Cardiac muscle cell (in vitro differentiated cells and primary cell): ENCODE data around the gene RHD. TPM values are rescaled to one million over a fixed set of nuclear protein-coding genes. Genes with fewer than 3 reads are reported as not detected.

Experiments used
- DNase-seq, 2 donors: peaks; one replicate each; pipeline versions ENCODE4 v3.0.0 to v3.0.0-alpha.2; 2010 to 2017; ENCODE audit warnings: low read depth in 1 of 2, low spot score in 1 of 2
- H3K27ac ChIP-seq: fragments of 200-600 bp; sonication (generic); 2 replicates; pipeline ENCODE4 v1.5.1; 2016
- H3K27me3 ChIP-seq: fragments of 200-600 bp; sonication (generic); 2 replicates; pipeline ENCODE4 v1.6.0; 2016; ENCODE audit warnings: control low read depth
- H3K36me3 ChIP-seq: fragments of 200-600 bp; sonication (generic); 2 replicates; pipeline ENCODE4 v1.5.1; 2016; ENCODE audit warnings: control low read depth
- H3K4me1 ChIP-seq: fragments of 200-600 bp; sonication (generic); 2 replicates; pipeline ENCODE4 v1.8.1; 2017; ENCODE audit warnings: low read depth, mild to moderate bottlenecking, mixed run types
- H3K4me3 ChIP-seq: fragments of 200-600 bp; sonication (generic); 2 replicates; pipeline ENCODE4 v1.5.1; 2016; ENCODE audit warnings: mild to moderate bottlenecking
- H3K9me3 ChIP-seq: fragments of 200-600 bp; sonication (generic); 2 replicates; pipeline ENCODE4 v1.5.1; 2017; ENCODE audit warnings: low read depth, mild to moderate bottlenecking, control low read depth
- polyA plus RNA-seq: library from polyadenylated mRNA; unstranded; fragments of >200 nt; fragmentation: Nextera tagmentation; extraction: Ambion mirVana; gene quantifications from 2 replicates; pipeline ENCODE4 v1.2.1, GENCODE V29; 2016
- total RNA-seq: library from RNA; depleted of rRNA; stranded (reverse); fragments of >200 nt; gene quantifications from 2 replicates; pipeline ENCODE4 v1.2.3, GENCODE V29; 2016
- TF ChIP-seq, protein P1 (sequence below): IDR thresholded peaks from 2 replicates; pipeline ENCODE4 v1.5.1; 2012; ENCODE audit warnings: low read depth, mild to moderate bottlenecking, low read length

The RHD gene
- total and polyA plus RNA-seq, 2 experiments from 2014 or later, result 1.1 TPM; not detected in 1

DNA sequence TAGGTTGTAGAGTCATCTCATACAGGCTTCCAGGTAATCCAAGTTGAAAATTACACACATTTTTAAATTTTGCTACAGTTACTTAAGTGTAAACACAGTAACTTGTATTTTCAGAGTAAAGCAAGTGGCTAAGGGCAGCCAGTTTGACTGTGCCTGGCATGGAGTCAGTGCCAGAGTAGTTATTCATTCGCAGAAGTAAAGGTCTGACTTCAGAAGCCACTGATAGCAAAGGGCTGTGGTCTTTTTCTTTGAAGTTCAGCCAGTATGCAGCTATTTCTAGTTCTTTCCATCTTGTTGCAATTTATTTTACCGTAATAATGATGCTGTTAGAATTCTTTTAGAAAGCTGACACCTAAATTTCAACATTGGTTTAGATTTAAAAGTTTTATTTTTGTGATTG lies 75.2 kb downstream of the RHD start:
- Histone ChIP-seq H3K9me3 (no peaks in the 10 kb centered on the region), H3K27ac (no peak overlapping the region), H3K36me3 (peaks cover 29% of the 10 kb centered on the region), H3K4me3 (no peak overlapping the region), H3K4me1 (no peaks in the 10 kb centered on the region), H3K27me3 (no peaks in the 10 kb centered on the region)
- no peak for DNase-seq
- TF ChIP-seq, protein P1, sequence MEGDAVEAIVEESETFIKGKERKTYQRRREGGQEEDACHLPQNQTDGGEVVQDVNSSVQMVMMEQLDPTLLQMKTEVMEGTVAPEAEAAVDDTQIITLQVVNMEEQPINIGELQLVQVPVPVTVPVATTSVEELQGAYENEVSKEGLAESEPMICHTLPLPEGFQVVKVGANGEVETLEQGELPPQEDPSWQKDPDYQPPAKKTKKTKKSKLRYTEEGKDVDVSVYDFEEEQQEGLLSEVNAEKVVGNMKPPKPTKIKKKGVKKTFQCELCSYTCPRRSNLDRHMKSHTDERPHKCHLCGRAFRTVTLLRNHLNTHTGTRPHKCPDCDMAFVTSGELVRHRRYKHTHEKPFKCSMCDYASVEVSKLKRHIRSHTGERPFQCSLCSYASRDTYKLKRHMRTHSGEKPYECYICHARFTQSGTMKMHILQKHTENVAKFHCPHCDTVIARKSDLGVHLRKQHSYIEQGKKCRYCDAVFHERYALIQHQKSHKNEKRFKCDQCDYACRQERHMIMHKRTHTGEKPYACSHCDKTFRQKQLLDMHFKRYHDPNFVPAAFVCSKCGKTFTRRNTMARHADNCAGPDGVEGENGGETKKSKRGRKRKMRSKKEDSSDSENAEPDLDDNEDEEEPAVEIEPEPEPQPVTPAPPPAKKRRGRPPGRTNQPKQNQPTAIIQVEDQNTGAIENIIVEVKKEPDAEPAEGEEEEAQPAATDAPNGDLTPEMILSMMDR, result no peak

DNA sequence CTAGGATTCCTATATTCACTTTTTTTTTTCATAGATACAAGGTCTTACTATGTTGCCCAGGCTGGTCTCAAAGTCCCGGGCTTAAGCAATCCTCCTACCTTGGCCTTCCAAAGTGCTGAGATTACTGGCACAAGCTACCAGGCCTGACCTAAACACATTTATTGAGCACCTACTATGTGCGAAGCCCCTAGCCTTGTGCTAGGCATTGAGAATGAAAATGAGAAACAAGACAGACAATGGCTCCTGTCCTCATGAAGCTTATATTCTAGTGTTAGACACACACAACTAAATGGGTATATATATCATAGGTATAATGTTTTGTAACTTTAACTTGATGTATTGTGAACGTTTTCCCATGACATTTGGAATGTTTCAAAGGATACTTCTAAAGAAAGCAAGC lies 77.3 kb downstream of the RHD start:
- Histone ChIP-seq H3K36me3 (peaks cover 38% of the 10 kb centered on the region), H3K27ac (no peak overlapping the region), H3K4me3 (no peak overlapping the region), H3K9me3 (no peaks in the 10 kb centered on the region), H3K27me3 (no peaks in the 10 kb centered on the region), H3K4me1 (no peaks in the 10 kb centered on the region)
- no peak for DNase-seq
- TF ChIP-seq, protein P1, result no peak

DNA sequence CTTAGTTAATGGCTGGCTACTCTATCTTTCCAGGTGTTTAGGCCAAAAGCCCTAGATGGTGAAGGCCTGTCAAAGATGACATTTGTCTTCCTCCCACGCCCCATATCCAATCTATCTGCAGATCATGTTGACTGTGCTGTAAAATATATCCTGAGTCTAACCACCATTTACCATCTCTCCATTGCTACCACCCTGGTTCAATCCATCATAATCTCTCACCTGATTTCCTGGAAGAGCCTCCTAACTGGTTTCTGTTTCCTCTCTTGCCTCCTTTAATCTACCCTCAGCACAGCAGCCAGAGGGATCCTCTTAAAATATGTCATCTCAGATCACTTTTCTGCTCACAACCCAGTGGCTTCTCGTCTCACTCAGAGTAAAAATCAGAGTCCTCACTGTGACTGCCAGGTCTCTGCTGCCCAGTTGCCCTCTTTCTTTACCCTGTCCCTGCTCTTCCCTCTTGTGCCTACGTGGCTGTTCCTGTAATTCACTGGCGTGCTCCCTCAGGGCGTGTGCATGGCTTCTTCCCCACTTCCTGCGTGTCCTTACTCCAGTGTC lies 83.6 kb downstream of the RHD start:
- DNase-seq, result no peak
- peaks cover 48% of the 10 kb centered on the region for H3K36me3 ChIP-seq
- H3K4me3 ChIP-seq, result no peak overlapping the region
- H3K27ac ChIP-seq, result peak overlapping the region; percentile 51
- TF ChIP-seq, protein P1, result no peak
- no peaks in the 10 kb centered on the region for H3K4me1 ChIP-seq
- no peaks in the 10 kb centered on the region for H3K27me3 ChIP-seq
- H3K9me3 ChIP-seq, result no peaks in the 10 kb centered on the region

DNA sequence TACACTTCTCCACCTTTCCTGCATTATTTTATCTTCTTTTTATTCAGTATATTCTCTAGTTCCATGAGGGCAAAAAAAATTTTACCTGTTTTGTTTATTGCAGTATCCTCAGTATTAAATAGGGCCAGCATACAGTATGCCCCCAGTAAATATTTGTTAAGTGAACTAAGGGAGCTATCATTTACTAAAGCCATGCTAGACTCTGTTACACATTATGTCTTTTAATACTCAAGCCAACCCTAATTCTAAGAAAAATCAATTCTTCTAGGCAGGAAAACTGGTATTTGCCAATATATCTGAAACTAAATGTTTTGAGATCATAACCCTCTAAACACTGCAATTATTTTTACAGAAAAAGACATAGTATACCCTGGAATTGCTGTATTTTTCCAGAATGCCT lies 84.1 kb downstream of the RHD start:
- Histone ChIP-seq H3K36me3 (peaks cover 54% of the 10 kb centered on the region), H3K27me3 (no peaks in the 10 kb centered on the region), H3K4me3 (no peak overlapping the region), H3K4me1 (no peaks in the 10 kb centered on the region), H3K27ac (no peak overlapping the region), H3K9me3 (no peaks in the 10 kb centered on the region)
- DNase-seq, result no peak
- TF ChIP-seq, protein P1, result no peak

DNA sequence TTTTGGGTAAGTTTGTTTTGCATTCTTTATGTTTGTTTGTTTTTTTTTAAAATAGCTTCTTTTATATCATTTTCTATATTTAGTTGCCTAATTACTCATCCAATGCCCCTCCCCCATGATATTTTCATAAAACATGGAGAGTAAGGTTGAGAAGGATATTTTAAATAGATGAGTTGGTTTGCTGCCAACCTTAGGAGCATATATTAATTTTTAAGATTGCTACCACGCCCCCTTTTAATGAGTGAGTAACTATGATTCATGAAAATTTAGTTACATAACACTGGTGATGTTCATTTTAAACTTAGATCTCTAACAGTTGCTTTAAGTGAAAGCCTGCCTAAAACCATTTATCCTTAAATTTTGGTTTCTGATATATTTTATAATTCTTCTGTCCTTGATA lies 84.5 kb downstream of the RHD start:
- Histone ChIP-seq H3K9me3 (no peaks in the 10 kb centered on the region), H3K4me1 (no peaks in the 10 kb centered on the region), H3K27me3 (no peaks in the 10 kb centered on the region), H3K4me3 (no peak overlapping the region), H3K36me3 (peaks cover 51% of the 10 kb centered on the region), H3K27ac (no peak overlapping the region)
- TF ChIP-seq, protein P1, result no peak
- no peak for DNase-seq
